Measurements from ENCODE around the gene ADAMTS13.
A peak's percentile ranks its signal among the peaks of the same experiment; 100 is the strongest.
"Not testable (repeated sequence)": the region's sequence is repeated elsewhere in the genome, so short reads cannot be mapped to it uniquely, and the experiment has no call there.

The ADAMTS13 gene

GRCh38 chr9:133421615-133422542 is at the start of gene ADAMTS13:
Gene ADAMTS13, plus strand, starts transcription at chr9:133422367. Its CDS starts 77 bp downstream, at chr9:133422444.
- peak in 1 of 2 donors; percentile 26 for DNase-seq

DNA sequence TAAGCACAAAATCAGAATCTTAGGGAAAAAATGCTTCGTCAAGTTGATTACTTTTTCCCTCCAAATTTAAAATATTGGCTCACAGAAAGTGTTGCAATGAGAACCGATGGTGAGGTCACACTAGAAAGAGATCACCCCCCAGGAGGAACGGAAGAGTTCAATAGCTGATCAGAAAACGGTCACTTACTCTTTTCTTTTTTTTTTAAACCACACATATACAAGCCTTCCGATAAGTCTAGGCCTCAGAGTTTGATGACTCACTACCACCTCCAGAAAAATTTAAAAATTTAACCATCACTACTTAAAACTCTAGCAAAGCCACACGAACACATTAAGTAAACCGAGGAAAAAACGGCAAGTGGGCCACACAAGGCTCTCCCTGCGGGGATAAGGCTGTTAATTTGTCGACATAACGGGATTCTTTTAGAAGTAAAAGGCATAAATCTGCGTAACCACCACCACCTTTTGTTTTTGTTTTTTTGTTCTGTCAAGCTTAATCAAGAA is 47.5 kb upstream of the ADAMTS13 start:
- DNase-seq = peak; percentile 19 to 65

DNA sequence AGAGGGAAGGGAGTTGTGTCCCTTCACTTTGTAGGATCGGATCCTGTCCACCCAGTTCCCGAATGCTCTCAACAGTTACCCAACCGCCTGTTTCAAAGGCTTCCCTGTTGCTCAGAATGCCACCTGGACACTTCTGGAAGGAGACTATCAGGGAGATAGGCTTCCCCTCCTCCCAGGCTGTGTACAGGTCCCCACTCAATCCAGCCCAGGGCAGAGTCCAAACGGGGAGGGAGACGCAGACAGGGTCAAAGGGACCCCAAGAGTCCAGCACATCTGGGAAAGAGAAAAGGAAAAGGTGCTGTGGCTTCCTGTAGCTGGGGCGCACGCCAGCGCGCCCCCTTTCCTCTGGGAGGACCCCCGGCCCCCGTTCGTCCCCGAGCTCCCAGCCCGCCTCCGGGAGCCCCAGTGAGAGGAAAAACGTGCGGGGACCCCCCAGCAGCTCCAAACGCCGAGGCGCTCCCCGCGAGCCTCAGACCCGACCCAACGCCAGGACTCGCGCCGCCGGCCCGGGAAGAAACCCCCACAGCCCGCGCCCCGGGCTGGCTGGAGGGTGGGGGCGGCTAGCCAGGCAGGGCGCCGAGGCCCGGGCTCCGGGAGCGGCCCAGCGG is 46.9 kb upstream of the ADAMTS13 start:
- no peak for DNase-seq

- DNase-seq = peak; percentile 94 to 95
These were observed 46.2 kb upstream of the ADAMTS13 start, which contains the start of the genes STKLD1 and SURF4 for GRCh38 chr9:133375724-133376654. Gene STKLD1, plus strand, starts transcription at chr9:133376366. Its CDS starts 108 bp downstream, at chr9:133376474. Gene SURF4, minus strand, starts transcription at chr9:133376060. Its CDS starts 91 bp downstream, at chr9:133375969.

GRCh38 chr9:133377280-133377679 is 44.9 kb upstream of the ADAMTS13 start:
- DNase-seq = not testable (repeated sequence)

DNA sequence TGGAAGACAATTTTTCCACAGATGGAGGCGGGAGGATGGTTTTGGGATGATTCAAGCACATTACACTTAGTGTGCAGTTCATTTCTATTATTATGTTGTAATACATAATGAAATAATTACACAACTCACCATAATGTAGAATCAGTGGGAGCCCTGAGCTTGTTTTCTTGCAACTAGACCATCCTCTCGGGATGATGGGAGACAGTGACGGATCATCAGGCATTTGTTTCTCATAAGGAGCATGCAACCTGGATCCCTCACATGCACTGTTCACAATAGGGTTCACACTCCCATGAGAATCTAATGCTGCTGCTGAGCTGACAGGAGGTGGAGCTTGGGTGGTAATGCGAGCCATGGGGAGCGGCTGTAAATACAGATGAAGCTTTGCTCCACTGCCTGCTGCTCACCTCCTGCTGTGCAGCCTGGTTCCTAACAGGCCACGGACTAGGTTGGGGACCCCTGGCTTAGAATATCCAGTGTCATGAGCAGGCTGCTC is 44.4 kb upstream of the ADAMTS13 start:
- no peak for DNase-seq

DNA sequence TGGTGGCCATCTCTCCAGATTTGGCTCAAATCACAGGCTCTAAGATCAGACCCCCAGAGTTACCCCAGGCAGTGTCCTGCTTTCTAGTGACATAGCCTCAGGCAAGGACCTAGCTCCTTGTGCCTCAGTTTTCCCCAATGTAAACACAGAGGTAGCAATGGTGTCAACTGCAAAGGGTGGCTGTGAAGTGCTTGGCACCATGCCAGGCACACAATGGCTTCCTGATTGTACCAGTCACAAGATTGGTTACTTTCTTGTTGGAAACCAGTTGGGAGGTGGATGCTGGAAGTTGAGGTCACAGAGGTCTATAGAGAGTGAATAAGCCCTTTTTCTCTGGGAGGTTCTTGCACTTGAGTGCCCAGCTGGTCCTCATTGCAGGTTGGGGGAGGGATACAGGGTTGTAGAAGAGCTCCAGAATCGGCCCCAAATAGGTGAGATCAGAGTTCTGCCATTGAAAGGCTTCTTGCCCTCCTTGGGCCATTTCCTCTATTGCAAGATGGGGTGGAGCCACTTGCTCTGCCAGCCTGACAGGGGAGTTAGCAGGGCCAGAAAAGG is 43.7 kb upstream of the ADAMTS13 start:
- no peak for DNase-seq

- DNase-seq = no peak
These were observed 42.7 kb upstream of the ADAMTS13 start for GRCh38 chr9:133379153-133380086.

DNA sequence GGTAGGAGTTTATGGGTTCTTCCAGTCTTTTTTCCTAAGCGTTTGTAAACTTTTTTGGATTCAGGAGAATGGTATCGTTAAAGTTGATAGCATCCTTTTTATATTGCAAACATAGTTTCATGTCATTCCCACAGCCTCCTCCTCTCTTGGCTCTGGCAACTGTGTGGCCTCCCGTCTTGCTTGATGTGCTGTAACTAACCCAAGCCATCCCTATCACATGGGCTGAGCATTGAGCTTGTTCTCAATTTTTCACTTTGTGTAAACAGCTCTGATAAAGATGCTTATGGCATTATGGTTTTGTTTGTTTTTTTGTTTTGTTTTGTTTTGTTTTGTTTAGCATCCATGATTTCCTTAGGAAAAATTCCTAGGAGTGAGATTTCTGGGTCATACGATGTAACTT is 41.4 kb upstream of the ADAMTS13 start:
- DNase-seq = no peak

GRCh38 chr9:133382507-133383141 is 39.5 kb upstream of the ADAMTS13 start:
- no peak for DNase-seq

- DNase-seq = no peak
These were observed 38.7 kb upstream of the ADAMTS13 start for GRCh38 chr9:133383438-133383837.

GRCh38 chr9:133384736-133385321 is 37.3 kb upstream of the ADAMTS13 start:
- no peak for DNase-seq

DNA sequence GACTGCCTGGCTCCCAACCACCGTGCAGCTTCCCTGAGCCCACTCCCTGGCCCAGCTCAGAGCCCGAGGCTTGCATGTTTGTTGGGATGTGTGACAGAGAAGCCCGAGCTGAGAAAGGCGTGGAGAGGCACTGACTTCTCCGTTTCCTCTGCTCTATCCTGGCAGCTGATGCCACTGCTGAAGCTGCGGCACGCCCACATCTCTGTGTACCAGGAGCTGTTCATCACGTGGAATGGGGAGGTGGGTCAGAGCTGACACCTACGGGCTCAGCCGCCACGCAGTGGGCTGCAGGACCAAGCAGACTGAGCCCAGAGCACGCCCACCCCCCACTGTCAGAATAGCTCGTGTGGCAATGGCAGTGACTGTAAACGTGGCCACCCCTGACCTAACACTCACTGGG is 36.7 kb upstream of the ADAMTS13 start:
- no peak for DNase-seq

GRCh38 chr9:133386338-133386737 is 35.8 kb upstream of the ADAMTS13 start:
- DNase-seq = no peak

DNA sequence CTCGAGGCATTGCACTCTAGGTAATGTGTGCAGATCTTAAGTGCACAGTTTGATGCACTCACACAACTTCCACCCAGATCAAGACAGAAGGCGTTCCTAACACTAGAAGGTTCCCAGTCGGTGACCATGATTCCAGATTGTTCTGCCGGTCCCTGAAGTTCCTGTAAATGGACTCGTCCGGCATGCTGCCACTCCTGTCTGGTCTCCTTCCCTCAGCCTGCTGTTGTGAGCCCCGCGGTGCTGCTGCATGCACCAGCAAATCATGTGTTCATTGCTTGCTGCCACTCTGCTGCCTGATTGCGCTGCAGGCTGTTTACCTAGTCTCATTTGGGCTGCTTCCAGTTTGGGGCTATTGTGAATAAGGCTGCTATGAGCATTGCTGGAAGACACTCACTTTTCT is 34.5 kb upstream of the ADAMTS13 start:
- no peak for DNase-seq

DNA sequence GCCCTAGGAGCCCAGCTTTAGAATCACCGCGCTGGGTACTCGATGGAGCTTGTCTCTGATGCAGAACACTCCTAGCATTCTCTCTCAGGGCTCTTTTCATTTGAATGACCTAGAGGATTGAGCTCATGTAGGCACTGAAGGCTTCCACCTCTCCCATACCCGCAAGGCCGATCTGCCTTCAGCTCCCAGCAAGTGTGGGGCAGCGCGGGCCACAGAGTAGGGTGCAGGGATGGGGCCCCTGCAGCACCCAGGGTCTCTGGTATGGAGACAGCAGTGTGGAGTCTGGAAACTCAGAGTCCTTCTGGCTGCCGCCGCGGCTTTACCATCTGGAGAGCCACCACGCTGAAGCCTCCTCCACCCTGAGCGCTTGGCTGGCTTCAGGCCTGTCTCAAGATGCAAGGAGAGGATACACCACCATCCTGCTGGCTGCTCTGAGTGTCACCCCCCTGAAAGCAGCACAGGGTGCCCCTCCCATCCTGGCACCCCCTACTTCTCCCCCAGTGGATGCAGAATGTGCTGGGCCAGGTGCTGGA is 33.1 kb upstream of the ADAMTS13 start:
- DNase-seq = no peak

- DNase-seq = no peak
These were observed 32.6 kb upstream of the ADAMTS13 start for GRCh38 chr9:133389562-133389961.

GRCh38 chr9:133390713-133391112 is 31.5 kb upstream of the ADAMTS13 start:
- no peak for DNase-seq

DNA sequence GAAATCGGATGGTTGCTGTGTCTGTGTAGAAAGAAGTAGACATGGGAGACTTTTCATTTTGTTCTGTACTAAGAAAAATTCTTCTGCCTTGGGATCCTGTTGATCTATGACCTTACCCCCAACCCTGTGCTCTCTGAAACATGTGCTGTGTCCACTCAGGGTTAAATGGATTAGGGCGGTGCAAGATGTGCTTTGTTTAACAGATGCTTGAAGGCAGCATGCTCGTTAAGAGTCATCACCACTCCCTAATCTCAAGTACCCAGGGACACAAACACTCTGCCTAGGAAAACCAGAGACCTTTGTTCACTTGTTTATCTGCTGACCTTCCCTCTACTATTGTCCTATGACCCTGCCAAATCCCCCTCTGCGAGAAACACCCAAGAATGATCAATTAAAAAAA is 30.7 kb upstream of the ADAMTS13 start:
- not testable (repeated sequence) for DNase-seq

GRCh38 chr9:133392308-133392707 is 29.9 kb upstream of the ADAMTS13 start:
- DNase-seq = not testable (repeated sequence)

Measured in CD4-positive, alpha-beta T cell treated with Interleukin-4 for 1 hour (primary cell).